ENCODE data around the gene PREPL.
"Not testable (repeated sequence)": the region's sequence is repeated elsewhere in the genome, so short reads cannot be mapped to it uniquely, and the experiment has no call there.

Gene PREPL

GRCh38 chr2:44348400-44348799, 12.9 kb downstream of the PREPL start:
- DNase-seq (ENCODE audit: low read depth): no peak

GRCh38 chr2:44347526-44347925, 13.8 kb downstream of the PREPL start:
- DNase-seq (ENCODE audit: low read depth): no peak

- DNase-seq (ENCODE audit: low read depth): no peak
Measured at GRCh38 chr2:44342854-44343253, 18.4 kb downstream of the PREPL start.

GRCh38 chr2:44335806-44336538, 25.3 kb downstream of the PREPL start:
- no peak for DNase-seq (ENCODE audit: low read depth)

- DNase-seq (ENCODE audit: low read depth): no peak
Measured at GRCh38 chr2:44333994-44334393, 27.3 kb downstream of the PREPL start.

- DNase-seq (ENCODE audit: low read depth): no peak
Measured at GRCh38 chr2:44330801-44331200, 30.5 kb downstream of the PREPL start.

GRCh38 chr2:44329343-44329742, 32.0 kb downstream of the PREPL start:
- DNase-seq (ENCODE audit: low read depth): no peak

GRCh38 chr2:44328750-44329149, 32.5 kb downstream of the PREPL start:
- DNase-seq (ENCODE audit: low read depth): no peak

- no peak for DNase-seq (ENCODE audit: low read depth)
Measured at GRCh38 chr2:44326548-44327264, 34.6 kb downstream of the PREPL start.

- DNase-seq (ENCODE audit: low read depth): no peak
Measured at GRCh38 chr2:44325897-44326296, 35.4 kb downstream of the PREPL start.

GRCh38 chr2:44324971-44325426, 36.3 kb downstream of the PREPL start:
- peak; percentile 36 for DNase-seq (ENCODE audit: low read depth)

GRCh38 chr2:44321360-44321759, 39.9 kb downstream of the PREPL start:
- no peak for DNase-seq (ENCODE audit: low read depth)

- no peak for DNase-seq (ENCODE audit: low read depth)
Measured at GRCh38 chr2:44320832-44321231, 40.5 kb downstream of the PREPL start.

GRCh38 chr2:44315945-44316344, 45.3 kb downstream of the PREPL start:
- no peak for DNase-seq (ENCODE audit: low read depth)

- no peak for DNase-seq (ENCODE audit: low read depth)
Measured at GRCh38 chr2:44314362-44314761, 46.9 kb downstream of the PREPL start.

- DNase-seq (ENCODE audit: low read depth): no peak
Measured at GRCh38 chr2:44310287-44310686, 51.0 kb downstream of the PREPL start.

- DNase-seq (ENCODE audit: low read depth): no peak
Measured at GRCh38 chr2:44305882-44306281, 55.4 kb downstream of the PREPL start.

GRCh38 chr2:44304258-44304657, 57.0 kb downstream of the PREPL start:
- DNase-seq (ENCODE audit: low read depth): no peak

GRCh38 chr2:44303766-44304165, 57.5 kb downstream of the PREPL start:
- DNase-seq (ENCODE audit: low read depth): not testable (repeated sequence)

- no peak for DNase-seq (ENCODE audit: low read depth)
Measured at GRCh38 chr2:44301111-44301510, 60.2 kb downstream of the PREPL start.

- no peak for DNase-seq (ENCODE audit: low read depth)
Measured at GRCh38 chr2:44299635-44300034, 61.7 kb downstream of the PREPL start.

GRCh38 chr2:44297431-44297830, 63.9 kb downstream of the PREPL start:
- no peak for DNase-seq (ENCODE audit: low read depth)

GRCh38 chr2:44296653-44297052, 64.6 kb downstream of the PREPL start:
- DNase-seq (ENCODE audit: low read depth): no peak

Measured in GM04504 (cell line).